ENCODE data around the gene EPAS1. TPM values are rescaled to one million over a fixed set of nuclear protein-coding genes. Genes with fewer than 3 reads are reported as not detected.

EPAS1 gene
- total and polyA plus RNA-seq, 12 donors = 25.2 to 307 (median 175) TPM

- no peak for DNase-seq
- Histone ChIP-seq H3K4me1 (replicated peaks in 1 of 2) (peaks cover 7 to 63% of the 10 kb centered on the region in 2 donors), H3K9me3 (replicated peaks in 1 of 3) (no peaks in the 10 kb centered on the region), H3K4me3 (no peak overlapping the region), H3K36me3 (replicated peaks in 1 of 2) (no peaks in the 10 kb centered on the region), H3K27ac (no peak overlapping the region), H3K27me3 (no peaks in the 10 kb centered on the region)
- 82 to 100% (median 98%) methylated on average over 1 of the region's 1 CpG for WGBS, 4 donors
- intact Hi-C loops (cut with DNase I) = no loop called here
- no peak for TF ChIP-seq POLR2A (IDR thresholded peaks at IDR 0.05)
- TF ChIP-seq, protein P1, sequence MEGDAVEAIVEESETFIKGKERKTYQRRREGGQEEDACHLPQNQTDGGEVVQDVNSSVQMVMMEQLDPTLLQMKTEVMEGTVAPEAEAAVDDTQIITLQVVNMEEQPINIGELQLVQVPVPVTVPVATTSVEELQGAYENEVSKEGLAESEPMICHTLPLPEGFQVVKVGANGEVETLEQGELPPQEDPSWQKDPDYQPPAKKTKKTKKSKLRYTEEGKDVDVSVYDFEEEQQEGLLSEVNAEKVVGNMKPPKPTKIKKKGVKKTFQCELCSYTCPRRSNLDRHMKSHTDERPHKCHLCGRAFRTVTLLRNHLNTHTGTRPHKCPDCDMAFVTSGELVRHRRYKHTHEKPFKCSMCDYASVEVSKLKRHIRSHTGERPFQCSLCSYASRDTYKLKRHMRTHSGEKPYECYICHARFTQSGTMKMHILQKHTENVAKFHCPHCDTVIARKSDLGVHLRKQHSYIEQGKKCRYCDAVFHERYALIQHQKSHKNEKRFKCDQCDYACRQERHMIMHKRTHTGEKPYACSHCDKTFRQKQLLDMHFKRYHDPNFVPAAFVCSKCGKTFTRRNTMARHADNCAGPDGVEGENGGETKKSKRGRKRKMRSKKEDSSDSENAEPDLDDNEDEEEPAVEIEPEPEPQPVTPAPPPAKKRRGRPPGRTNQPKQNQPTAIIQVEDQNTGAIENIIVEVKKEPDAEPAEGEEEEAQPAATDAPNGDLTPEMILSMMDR (IDR thresholded peaks at IDR 0.05) = no peak
Measured at GRCh38 chr2:46328829-46329228, 31.6 kb downstream of the EPAS1 start.

- Histone ChIP-seq H3K27ac (peak overlapping the region in 1 of 5 donors; percentile 47), H3K9me3 (replicated peaks in 1 of 3) (no peaks in the 10 kb centered on the region), H3K36me3 (replicated peaks in 1 of 2) (no peaks in the 10 kb centered on the region), H3K4me3 (no peak overlapping the region), H3K4me1 (replicated peaks in 1 of 2) (peaks cover 7 to 68% of the 10 kb centered on the region in 2 donors), H3K27me3 (no peaks in the 10 kb centered on the region)
- DNase-seq = no peak
- 91 to 93% (median 92%) methylated on average over 13 of the region's 13 CpGs for WGBS, 4 donors
- intact Hi-C loops (cut with DNase I) = no loop called here
- no peak for TF ChIP-seq POLR2A (IDR thresholded peaks at IDR 0.05)
- TF ChIP-seq, protein P1 (IDR thresholded peaks at IDR 0.05) = no peak
Measured at GRCh38 chr2:46329340-46329739, 32.1 kb downstream of the EPAS1 start.

GRCh38 chr2:46329803-46330775 lies 32.9 kb downstream of the EPAS1 start:
- DNase-seq = peak in 3 of 7 donors; percentile 38 to 62 (median 59)
- H3K27ac ChIP-seq = peak overlapping the region in 2 of 5 donors; percentile 20 to 47
- intact Hi-C loops (cut with DNase I) = no loop called here
- H3K4me1 ChIP-seq (replicated peaks in 1 of 2) = peaks cover 7 to 72% of the 10 kb centered on the region in 2 donors
- H3K9me3 ChIP-seq (replicated peaks in 1 of 3) = no peaks in the 10 kb centered on the region
- WGBS, 4 donors = 53 to 60% (median 56%) methylated on average over 7 of the region's 7 CpGs
- no peak overlapping the region for H3K4me3 ChIP-seq
- H3K36me3 ChIP-seq (replicated peaks in 1 of 2) = no peaks in the 10 kb centered on the region
- H3K27me3 ChIP-seq = no peaks in the 10 kb centered on the region
- no peak for TF ChIP-seq POLR2A (IDR thresholded peaks at IDR 0.05)
- TF ChIP-seq, protein P1 (IDR thresholded peaks at IDR 0.05) = no peak

DNA sequence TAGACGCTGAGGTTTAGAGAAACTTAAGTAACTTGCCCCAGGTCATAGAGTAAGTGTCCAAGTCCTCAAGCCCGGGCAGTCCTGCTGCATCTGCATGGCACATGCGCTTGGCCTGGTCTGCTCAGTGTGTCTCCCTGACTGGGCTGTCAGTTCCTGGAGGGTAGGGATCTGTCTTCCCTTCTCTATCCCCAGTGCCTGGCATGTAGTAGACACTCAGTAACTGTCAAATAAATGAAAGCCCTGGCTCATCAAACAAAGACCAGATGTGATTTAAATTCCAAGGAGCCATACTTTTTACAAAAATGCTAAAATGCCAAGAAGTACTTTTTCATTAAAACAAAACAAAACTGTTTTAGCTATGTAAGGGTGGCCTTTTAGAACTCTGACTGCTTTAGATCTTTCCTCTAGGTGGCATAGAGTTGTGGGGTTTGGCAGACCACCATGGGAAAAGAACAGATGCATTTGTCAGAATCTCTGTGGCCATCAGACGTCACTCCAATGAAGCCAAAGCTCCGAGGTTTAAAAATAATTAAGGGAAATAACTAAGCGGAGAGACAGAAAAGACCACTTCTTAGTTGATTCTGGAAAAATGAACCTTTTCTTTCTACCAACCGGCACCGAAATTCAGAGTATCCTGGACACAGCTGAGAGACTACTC lies 34.0 kb downstream of the EPAS1 start:
- peak overlapping the region in 2 of 5 donors; percentile 27 to 35 for H3K27ac ChIP-seq

More for the DNA sequence above, 34.0 kb downstream of the EPAS1 start:
- no peak for DNase-seq
- Histone ChIP-seq H3K27me3 (no peaks in the 10 kb centered on the region), H3K9me3 (replicated peaks in 1 of 3) (no peaks in the 10 kb centered on the region), H3K36me3 (replicated peaks in 1 of 2) (no peaks in the 10 kb centered on the region), H3K4me3 (no peak overlapping the region), H3K4me1 (replicated peaks in 1 of 2) (peaks cover 7 to 73% of the 10 kb centered on the region in 2 donors)
- no peak for TF ChIP-seq POLR2A (IDR thresholded peaks at IDR 0.05)
- TF ChIP-seq, protein P1 (IDR thresholded peaks at IDR 0.05) = no peak
- intact Hi-C loops (cut with DNase I) = no loop called here
- WGBS, 4 donors = 71 to 76% (median 74%) methylated on average over 6 to 8 of the region's 8 CpGs

All from adrenal gland (tissue), 12 donors.